H9 (cell line): Measurements from ENCODE around the gene RAD21L1. TPM values are rescaled to one million over a fixed set of nuclear protein-coding genes. Genes with fewer than 3 reads are reported as not detected.

Experiments used
- DNase-seq: peaks from one replicate; pipeline ENCODE4 v3.0.0-alpha.2; 2017
- H2AFZ ChIP-seq: one replicate; pipeline ENCODE4 v1.6.1; 2013; ENCODE audit warnings: mild to moderate bottlenecking, low read length, control low read depth, moderate library complexity
- H2AK5ac ChIP-seq: 2 replicates; pipeline ENCODE4 v1.6.1; 2013; ENCODE audit warnings: low read length, control low read depth, mixed read lengths; ENCODE audit not compliant: insufficient read length
- H2BK120ac ChIP-seq: one replicate; pipeline ENCODE4 v1.6.1; 2013; ENCODE audit warnings: low read depth, mild to moderate bottlenecking, low read length, control low read depth, inconsistent platforms; ENCODE audit not compliant: poor library complexity, severe bottlenecking
- H2BK12ac ChIP-seq: 2 replicates; pipeline ENCODE4 v1.6.1; 2013; ENCODE audit warnings: low read length, control low read depth, mixed read lengths, low read depth; ENCODE audit not compliant: insufficient read length
- H2BK15ac ChIP-seq: 2 replicates; pipeline ENCODE4 v1.6.1; 2013; ENCODE audit warnings: low read depth, low read length, control low read depth
- H2BK20ac ChIP-seq: one replicate; pipeline ENCODE4 v1.6.1; 2013; ENCODE audit warnings: low read depth, mild to moderate bottlenecking, low read length, control low read depth, inconsistent platforms; ENCODE audit not compliant: poor library complexity, severe bottlenecking
- H2BK5ac ChIP-seq: 2 replicates; pipeline ENCODE4 v1.6.1; 2013; ENCODE audit warnings: low read length, control low read depth, mixed read lengths; ENCODE audit not compliant: insufficient read length
- H3K14ac ChIP-seq: 2 replicates; pipeline ENCODE4 v1.6.1; 2013; ENCODE audit warnings: low read length, control low read depth; ENCODE audit not compliant: insufficient read depth
- H3K18ac ChIP-seq: 2 replicates; pipeline ENCODE4 v1.6.1; 2013; ENCODE audit warnings: low read depth, mild to moderate bottlenecking, mixed read lengths, low read length, control low read depth; ENCODE audit not compliant: insufficient read length
- H3K23ac ChIP-seq: 2 replicates; pipeline ENCODE4 v1.6.1; 2013; ENCODE audit warnings: low read length, control low read depth, mixed read lengths, low read depth; ENCODE audit not compliant: insufficient read length
- H3K23me2 ChIP-seq: 2 replicates; pipeline ENCODE4 v1.6.1; 2013; ENCODE audit warnings: low read depth, mild to moderate bottlenecking, mixed read lengths, low read length, control low read depth; ENCODE audit not compliant: insufficient read length, poor library complexity, severe bottlenecking
- H3K27ac ChIP-seq: 2 replicates; pipeline ENCODE4 v1.5.1; 2013; ENCODE audit warnings: low read length, control low read depth, mixed read lengths, low read depth; ENCODE audit not compliant: insufficient read length
- H3K27me3 ChIP-seq: 2 replicates; pipeline ENCODE4 v1.6.1; 2013; ENCODE audit warnings: low read length, control low read depth, inconsistent platforms; ENCODE audit not compliant: insufficient read depth
- H3K4ac ChIP-seq: 2 replicates; pipeline ENCODE4 v1.6.1; 2013; ENCODE audit warnings: low read depth, mild to moderate bottlenecking, control low read depth, inconsistent platforms, low read length, moderate library complexity
- H3K4me1 ChIP-seq: 2 replicates; pipeline ENCODE4 v1.6.1; 2013; ENCODE audit warnings: low read length, control low read depth, inconsistent platforms; ENCODE audit not compliant: insufficient read depth
- H3K4me2 ChIP-seq: 2 replicates; pipeline ENCODE4 v1.6.1; 2013; ENCODE audit warnings: low read length, control low read depth, mixed read lengths; ENCODE audit not compliant: insufficient read length, insufficient read depth
- H3K56ac ChIP-seq: 2 replicates; pipeline ENCODE4 v1.6.1; 2013; ENCODE audit warnings: low read depth, mild to moderate bottlenecking, mixed read lengths, low read length, control low read depth; ENCODE audit not compliant: insufficient read length
- H3K79me1 ChIP-seq: 2 replicates; pipeline ENCODE4 v1.6.1; 2013; ENCODE audit warnings: low read depth, mild to moderate bottlenecking, moderate library complexity, low read length, control low read depth, inconsistent platforms; ENCODE audit not compliant: insufficient read depth, poor library complexity, severe bottlenecking
- H3K79me2 ChIP-seq: 2 replicates; pipeline ENCODE4 v1.6.1; 2013; ENCODE audit warnings: low read length, control low read depth, inconsistent platforms; ENCODE audit not compliant: insufficient read depth
- H3K9ac ChIP-seq: 2 replicates; pipeline ENCODE4 v1.6.1; 2013; ENCODE audit warnings: low read length, control low read depth, mixed read lengths; ENCODE audit not compliant: insufficient read length; ENCODE audit errors: extremely low read depth
- H3K9me3 ChIP-seq: one replicate; pipeline ENCODE4 v1.6.1; 2013; ENCODE audit warnings: low read depth, low read length, inconsistent platforms; ENCODE audit not compliant: control insufficient read depth
- H3T11ph ChIP-seq: one replicate; pipeline ENCODE4 v1.6.1; 2013; ENCODE audit warnings: mild to moderate bottlenecking, low read length, control low read depth, inconsistent platforms
- H4K20me1 ChIP-seq: one replicate; pipeline ENCODE4 v1.6.1; 2013; ENCODE audit not compliant: control insufficient read depth, insufficient read length, insufficient read depth
- H4K5ac ChIP-seq: 2 replicates; pipeline ENCODE4 v1.6.1; 2013; ENCODE audit warnings: low read depth, mild to moderate bottlenecking, mixed read lengths, low read length, control low read depth; ENCODE audit not compliant: insufficient read length
- H4K8ac ChIP-seq: replicated peaks from 2 replicates; pipeline ENCODE4 v1.6.1; 2013; ENCODE audit warnings: low read length, control low read depth, mixed read lengths, low read depth; ENCODE audit not compliant: insufficient read length
- H4K91ac ChIP-seq: 2 replicates; pipeline ENCODE4 v1.6.1; 2013; ENCODE audit warnings: low read depth, mild to moderate bottlenecking, moderate library complexity, mixed read lengths, low read length, control low read depth; ENCODE audit not compliant: insufficient read length
- H3K27ac Mint-ChIP-seq, 3 experiments: 2 replicates in 2 of 3; 3 replicates in 1 of 3; pipeline ENCODE4 v1.8.0; 2020 to 2021; ENCODE audit warnings: mixed read lengths in 3 of 3, mild to moderate bottlenecking in 1 of 3, moderate library complexity in 1 of 3
- H3K27me3 Mint-ChIP-seq: 2 replicates; pipeline ENCODE4 v1.8.0; 2021; ENCODE audit warnings: low read depth, mild to moderate bottlenecking, moderate library complexity, mixed read lengths
- H3K36me3 Mint-ChIP-seq, 3 experiments: 2 replicates in 2 of 3; 3 replicates in 1 of 3; pipeline ENCODE4 v1.8.0; 2020 to 2021; ENCODE audit warnings: low read depth in 3 of 3, mixed read lengths in 3 of 3; ENCODE audit not compliant: insufficient read depth in 1 of 3
- H3K4me1 Mint-ChIP-seq, 2 experiments: 2 replicates each; pipeline ENCODE4 v1.8.0; 2020; ENCODE audit warnings: mixed read lengths in 2 of 2
- H3K4me3 Mint-ChIP-seq, 2 experiments: 2 replicates in 1 of 2; 3 replicates in 1 of 2; pipeline ENCODE4 v1.8.0; 2020 to 2021; ENCODE audit warnings: mild to moderate bottlenecking in 2 of 2, mixed read lengths in 2 of 2, moderate library complexity in 1 of 2
- H3K9me3 Mint-ChIP-seq, 2 experiments: 2 replicates in 1 of 2; 3 replicates in 1 of 2; pipeline ENCODE4 v1.8.0; 2020; ENCODE audit warnings: mild to moderate bottlenecking in 2 of 2, mixed read lengths in 2 of 2, moderate library complexity in 1 of 2
- WGBS: extraction: QIAGEN DNeasy Blood & Tissue Kit; methylation state at CpG from one replicate; pipeline ENCODE4 v1.1.7; 2013; ENCODE audit warnings: missing lambda C conversion rate, low lambda C conversion rate, mixed read lengths; ENCODE audit not compliant: insufficient read length; ENCODE audit errors: extremely low coverage; 5-methylcytosine and 5-hydroxymethylcytosine counted together
- total RNA-seq: library from RNA; stranded (reverse); gene quantifications from 2 replicates; pipeline ENCODE4 v1.2.1, GENCODE V29; 2021
- TF ChIP-seq, protein P1 (sequence below): fragments of 200-600 bp; sonication (generic); conservative IDR thresholded peaks from 3 replicates; pipeline ENCODE4 v1.8.0; 2021; ENCODE audit warnings: antibody characterized with exemption, mild to moderate bottlenecking

RAD21L1 gene
- total RNA-seq, 1 experiment from 2014 or later: not detected

DNA sequence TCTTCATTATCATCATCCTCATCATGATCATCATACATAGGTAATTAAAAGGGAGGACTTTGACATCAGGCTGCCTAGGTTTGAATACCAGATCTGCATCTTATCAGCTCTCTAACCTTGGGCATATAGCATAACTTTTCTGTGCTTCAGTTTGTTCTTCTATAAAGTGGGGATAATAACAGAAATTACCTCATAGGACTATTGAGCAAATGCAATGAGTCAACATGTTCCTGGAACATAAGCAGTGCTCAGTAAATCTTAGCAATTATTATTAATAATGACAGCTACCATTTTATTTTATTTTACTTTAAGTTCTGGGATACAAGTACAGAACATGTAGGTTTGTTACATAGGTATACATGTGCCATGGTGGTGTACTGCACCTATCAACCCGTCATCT lies 15.3 kb upstream of the RAD21L1 start:
- no peak overlapping the region for H2BK5ac ChIP-seq
- H3T11ph ChIP-seq: no peak overlapping the region
- no peaks in the 10 kb centered on the region for H3K9me3 ChIP-seq
- H3K18ac ChIP-seq: no peak overlapping the region
- no peak overlapping the region for H2BK120ac ChIP-seq
- peaks cover 5% of the 10 kb centered on the region; the same call in 1 of the 2 replicates for H3K4me1 ChIP-seq
- H3K9me3 Mint-ChIP-seq: no peaks in the 10 kb centered on the region
- no peaks in the 10 kb centered on the region for H4K20me1 ChIP-seq
- H3K56ac ChIP-seq: no peak overlapping the region
- no peaks in the 10 kb centered on the region for H3K23me2 ChIP-seq
- no peak overlapping the region for H4K91ac ChIP-seq
- no peak overlapping the region for H2BK12ac ChIP-seq
- H3K27ac ChIP-seq: no peak overlapping the region
- no peak overlapping the region for H3K9ac ChIP-seq
- no peak overlapping the region for H3K27ac Mint-ChIP-seq
- no peak overlapping the region for H4K5ac ChIP-seq
- peaks cover 37% of the 10 kb centered on the region for H3K27me3 Mint-ChIP-seq
- H3K4ac ChIP-seq: no peak overlapping the region
- H3K4me2 ChIP-seq: no peak overlapping the region
- H3K4me1 Mint-ChIP-seq: peaks cover 22 to 25% of the 10 kb centered on the region in 2 experiments
- H2AK5ac ChIP-seq: no peak overlapping the region
- no peak overlapping the region for H3K23ac ChIP-seq
- no CpG with 5 or more reads among the region's 1 CpG for WGBS
- no peak overlapping the region for H3K14ac ChIP-seq
- no peak overlapping the region for H2BK20ac ChIP-seq
- no peak overlapping the region for H3K4me3 Mint-ChIP-seq
- no peaks in the 10 kb centered on the region for H3K79me2 ChIP-seq
- no peak overlapping the region for H2BK15ac ChIP-seq
- no peak overlapping the region for H4K8ac ChIP-seq
- DNase-seq: no peak
- H2AFZ ChIP-seq: no peak overlapping the region
- no peaks in the 10 kb centered on the region for H3K27me3 ChIP-seq
- no peaks in the 10 kb centered on the region for H3K79me1 ChIP-seq
- H3K36me3 Mint-ChIP-seq: no peaks in the 10 kb centered on the region
- TF ChIP-seq, protein P1, sequence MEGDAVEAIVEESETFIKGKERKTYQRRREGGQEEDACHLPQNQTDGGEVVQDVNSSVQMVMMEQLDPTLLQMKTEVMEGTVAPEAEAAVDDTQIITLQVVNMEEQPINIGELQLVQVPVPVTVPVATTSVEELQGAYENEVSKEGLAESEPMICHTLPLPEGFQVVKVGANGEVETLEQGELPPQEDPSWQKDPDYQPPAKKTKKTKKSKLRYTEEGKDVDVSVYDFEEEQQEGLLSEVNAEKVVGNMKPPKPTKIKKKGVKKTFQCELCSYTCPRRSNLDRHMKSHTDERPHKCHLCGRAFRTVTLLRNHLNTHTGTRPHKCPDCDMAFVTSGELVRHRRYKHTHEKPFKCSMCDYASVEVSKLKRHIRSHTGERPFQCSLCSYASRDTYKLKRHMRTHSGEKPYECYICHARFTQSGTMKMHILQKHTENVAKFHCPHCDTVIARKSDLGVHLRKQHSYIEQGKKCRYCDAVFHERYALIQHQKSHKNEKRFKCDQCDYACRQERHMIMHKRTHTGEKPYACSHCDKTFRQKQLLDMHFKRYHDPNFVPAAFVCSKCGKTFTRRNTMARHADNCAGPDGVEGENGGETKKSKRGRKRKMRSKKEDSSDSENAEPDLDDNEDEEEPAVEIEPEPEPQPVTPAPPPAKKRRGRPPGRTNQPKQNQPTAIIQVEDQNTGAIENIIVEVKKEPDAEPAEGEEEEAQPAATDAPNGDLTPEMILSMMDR: no peak
